Measurements from ENCODE around the gene LASP1NB.
"Not testable (repeated sequence)": the region's sequence is repeated elsewhere in the genome, so short reads cannot be mapped to it uniquely, and the experiment has no call there.

The LASP1NB gene

DNA sequence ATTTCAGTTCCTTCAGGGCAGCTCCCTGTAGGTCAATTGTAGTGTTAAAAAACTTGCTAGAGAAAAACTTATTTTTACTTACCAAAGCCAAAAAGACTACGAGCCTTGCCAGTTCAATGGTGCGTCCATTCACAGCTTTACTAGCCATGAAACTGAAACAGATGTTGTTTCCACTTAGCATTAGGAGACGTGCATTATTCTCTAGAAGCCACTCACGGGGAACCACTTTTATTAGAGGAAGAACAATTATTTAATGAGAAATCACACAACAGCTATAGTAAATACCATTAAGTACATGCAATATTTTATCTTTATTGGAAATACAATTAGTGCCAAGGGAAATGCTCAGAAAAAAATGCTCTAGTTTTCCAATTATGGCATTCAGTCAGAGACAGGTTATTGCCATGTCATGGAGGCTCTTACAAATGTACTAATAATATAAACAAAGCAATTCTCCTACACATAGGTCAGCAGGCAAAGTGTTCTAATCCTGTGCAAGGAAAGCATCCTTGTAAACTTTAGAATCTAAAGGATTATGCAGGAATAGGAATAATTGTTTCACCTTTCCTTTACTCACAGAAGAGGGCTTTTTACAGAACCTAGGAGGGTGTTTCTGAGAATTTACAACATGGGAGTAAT is 17.4 kb downstream of the LASP1NB start:
- no peak overlapping the region for H3K27ac ChIP-seq
- no peak overlapping the region for H3K4me3 ChIP-seq

GRCh38 chr17:38943607-38944006 is 18.2 kb downstream of the LASP1NB start:
- no peak overlapping the region for H3K27ac ChIP-seq
- H3K4me3 ChIP-seq = no peak overlapping the region

GRCh38 chr17:38947189-38947588 is 21.8 kb downstream of the LASP1NB start:
- no peak overlapping the region for H3K27ac ChIP-seq
- no peak overlapping the region for H3K4me3 ChIP-seq

DNA sequence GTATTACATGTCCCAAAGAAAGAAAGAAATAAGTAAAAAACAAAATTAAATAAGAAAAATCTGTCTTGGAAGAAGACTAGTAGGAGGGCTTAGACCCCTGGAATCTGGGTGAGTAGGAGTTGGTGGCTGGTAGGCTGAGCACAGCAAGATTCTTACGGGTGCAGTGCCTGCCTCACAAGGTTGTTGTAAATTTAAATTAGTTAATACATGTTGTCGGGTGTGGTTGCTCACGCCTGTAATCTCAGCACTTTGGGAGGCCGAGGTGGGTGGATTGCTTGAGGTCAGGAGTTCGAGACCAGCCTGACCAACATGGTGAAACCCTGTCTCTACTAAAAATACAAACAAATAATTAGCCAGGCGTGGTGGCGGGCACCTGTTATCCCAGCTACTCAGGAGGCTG is 28.4 kb downstream of the LASP1NB start:
- not testable (repeated sequence) for H3K27ac ChIP-seq, H3K4me3 ChIP-seq

GRCh38 chr17:38958326-38958725 is 32.9 kb downstream of the LASP1NB start:
- H3K4me3 ChIP-seq = no peak overlapping the region
- no peak overlapping the region for H3K27ac ChIP-seq

DNA sequence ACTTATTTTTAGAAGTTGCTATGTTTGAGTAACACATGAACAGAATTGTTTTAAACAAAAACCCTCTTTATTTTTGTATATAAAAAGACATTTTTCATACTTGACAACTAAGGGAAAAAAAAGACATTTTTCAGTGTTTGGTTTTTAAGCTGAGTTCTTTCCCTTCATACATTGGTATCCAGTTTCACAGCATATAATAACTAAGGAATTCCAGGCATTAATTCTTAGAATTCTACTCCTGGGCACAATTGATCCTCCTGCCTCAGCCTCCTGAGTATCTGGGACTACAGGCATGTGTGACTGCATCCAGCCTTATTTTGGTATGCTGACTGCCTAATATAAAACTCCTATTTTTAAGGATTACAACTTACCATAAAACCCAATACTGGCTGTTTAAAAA is 33.3 kb downstream of the LASP1NB start:
- H3K27ac ChIP-seq = no peak overlapping the region
- no peak overlapping the region for H3K4me3 ChIP-seq

- no peak overlapping the region for H3K27ac ChIP-seq
Observed at GRCh38 chr17:38959508-38959907, 34.1 kb downstream of the LASP1NB start.

GRCh38 chr17:38960402-38960801 is 35.0 kb downstream of the LASP1NB start:
- Histone ChIP-seq H3K27ac (no peak overlapping the region), H3K4me3 (no peak overlapping the region)

More at GRCh38 chr17:38959508-38959907, 34.1 kb downstream of the LASP1NB start:
- no peak overlapping the region for H3K4me3 ChIP-seq

GRCh38 chr17:38961413-38961812 is 36.0 kb downstream of the LASP1NB start:
- H3K4me3 ChIP-seq = no peak overlapping the region
- H3K27ac ChIP-seq = no peak overlapping the region

DNA sequence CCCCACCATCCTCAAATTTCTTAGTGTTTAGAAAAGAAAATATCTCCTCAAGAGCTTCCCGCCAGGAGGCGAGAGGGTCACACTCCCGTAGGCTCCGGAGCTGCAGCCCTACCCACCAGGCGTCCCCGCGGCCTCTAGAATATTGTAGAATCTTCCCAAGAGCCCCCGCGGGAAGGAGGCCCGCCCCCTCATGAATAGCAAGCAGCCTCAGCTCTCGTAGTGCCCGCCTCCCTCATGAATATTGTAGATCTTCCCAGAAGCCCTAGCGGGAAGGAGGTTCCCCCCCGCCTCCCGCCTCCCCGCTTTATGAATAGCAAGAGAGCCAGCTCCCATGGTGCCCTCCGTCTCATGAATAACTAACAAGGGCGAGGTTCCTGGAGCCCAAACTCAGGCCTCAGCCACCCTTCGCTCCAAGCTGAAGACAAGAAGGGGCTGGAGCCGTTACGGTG is 41.9 kb downstream of the LASP1NB start, which contains the start of gene FBXO47:
Gene FBXO47 (minus strand): TSS at position 114 of the 449 bp plus-strand sequence. CDS start 4,378 bp downstream, outside the sequence.
- Histone ChIP-seq H3K4me3 (peak within 1 kb of the TSS in 5 of 7 experiments; percentile 3 to 23 (median 20)), H3K27ac (peak within 1 kb of the TSS in 17 of 21 experiments; percentile 8 to 86 (median 73))

DNA sequence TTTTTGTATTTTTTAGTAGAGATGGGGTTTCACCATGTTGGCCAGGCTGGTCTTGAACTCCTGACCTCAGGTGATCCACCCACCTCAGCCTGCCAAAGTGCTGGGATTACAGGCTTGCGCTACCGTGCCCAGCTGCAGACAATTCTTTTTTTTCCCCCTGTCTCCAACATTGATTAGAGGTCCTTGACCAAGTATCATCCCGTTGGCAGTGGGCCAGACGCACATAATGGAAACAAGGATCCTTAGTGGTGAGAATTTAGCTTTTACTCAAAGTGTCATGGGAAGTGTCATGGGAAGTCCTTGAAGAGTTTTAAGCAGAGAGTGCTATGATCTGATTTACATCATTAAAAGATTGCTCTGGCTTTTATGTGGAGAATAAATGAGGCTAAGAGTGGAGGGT is 43.9 kb downstream of the LASP1NB start:
- H3K27ac ChIP-seq = no peak overlapping the region
- H3K4me3 ChIP-seq = no peak overlapping the region

- H3K27ac ChIP-seq = no peak overlapping the region
Observed at GRCh38 chr17:38970128-38970527, 44.7 kb downstream of the LASP1NB start.

GRCh38 chr17:38970804-38971203 is 45.4 kb downstream of the LASP1NB start:
- H3K4me3 ChIP-seq = no peak overlapping the region
- no peak overlapping the region for H3K27ac ChIP-seq

More at GRCh38 chr17:38970128-38970527, 44.7 kb downstream of the LASP1NB start:
- H3K4me3 ChIP-seq = no peak overlapping the region

- H3K27ac ChIP-seq, H3K4me3 ChIP-seq: not testable (repeated sequence)
Observed at GRCh38 chr17:38976187-38976551, 50.8 kb downstream of the LASP1NB start.

DNA sequence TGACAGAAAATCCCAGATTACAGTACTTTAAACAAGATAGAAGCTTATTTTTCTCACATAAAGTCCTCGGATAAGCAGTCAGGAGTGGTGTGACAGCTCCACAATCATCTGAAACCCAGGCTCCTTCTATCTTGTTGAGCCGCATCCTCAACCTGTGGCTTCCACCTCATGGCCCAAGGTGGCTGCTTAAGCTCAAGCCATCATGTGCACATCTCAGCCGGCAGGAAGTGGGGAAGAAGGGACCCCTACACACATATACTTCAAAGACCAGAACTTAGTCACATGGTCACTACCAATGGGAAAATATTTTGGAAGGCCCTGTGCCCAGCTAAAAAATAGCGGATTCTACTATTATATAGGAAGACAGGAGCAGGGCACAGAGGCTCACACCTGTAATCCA is 52.8 kb downstream of the LASP1NB start:
- Histone ChIP-seq H3K27ac (no peak overlapping the region), H3K4me3 (no peak overlapping the region)
